HEK293 (cell line): ENCODE results near the gene RFX2.

Experiments
- CTCF ChIA-PET: fragments of 350-600 bp; formaldehyde crosslinking; extraction: SDS; loops from one replicate; lab custom pipeline; 2021; ENCODE audit warnings: antibody characterized with exemption; lab: Yijun Ruan, JAX
- POLR2A ChIA-PET: fragments of 300-600 bp; formaldehyde crosslinking; extraction: SDS; loops from one replicate; lab custom pipeline; 2020; ENCODE audit warnings: antibody characterized with exemption, inconsistent platforms; lab: Yijun Ruan, JAX
- H3K27ac ChIP-seq: fragments of 200-500 bp; sonication (Bioruptor generic); 2 replicates; pipeline ENCODE4 v1.5.1; 2014; ENCODE audit warnings: low read depth, low read length, control low read depth, inconsistent platforms; ENCODE audit errors: extremely low read depth
- H3K36me3 ChIP-seq, 2 experiments: fragments of 200-500 bp in 1 of 2; sonication (Bioruptor generic) in 1 of 2; 1 replicate in 1 of 2; 2 replicates in 1 of 2; pipeline ENCODE4 v1.5.1; 2014 to 2017; ENCODE audit warnings: inconsistent platforms in 2 of 2, low read length in 2 of 2; ENCODE audit not compliant: control insufficient read depth in 2 of 2, insufficient read depth in 1 of 2
- H3K4me1 ChIP-seq: fragments of 200-500 bp; sonication (Bioruptor generic); 2 replicates; pipeline ENCODE4 v1.5.1; 2014; ENCODE audit warnings: mild to moderate bottlenecking, low read length, inconsistent platforms; ENCODE audit not compliant: control insufficient read depth, insufficient read depth
- H3K4me3 ChIP-seq: 2 replicates; pipeline ENCODE4 v1.5.1; 2011; ENCODE audit warnings: low read depth, mild to moderate bottlenecking, control low read depth, low read length, moderate library complexity
- H3K9me3 ChIP-seq: fragments of 200-500 bp; sonication (Bioruptor generic); 2 replicates; pipeline ENCODE4 v1.5.1; 2014; ENCODE audit warnings: low read depth, low read length, inconsistent platforms; ENCODE audit not compliant: control insufficient read depth, insufficient read depth
- BCL11A ChIP-seq: fragments of 450-650 bp; formaldehyde crosslinking; IDR thresholded peaks from 2 replicates; pipeline ENCODE4 v1.5.1; 2016; ENCODE audit warnings: low read depth, missing biosample characterization, missing genetic modification characterization
- GFI1B ChIP-seq: fragments of 450-650 bp; formaldehyde crosslinking; IDR thresholded peaks from 2 replicates; pipeline ENCODE4 v1.5.1; 2016; ENCODE audit warnings: missing biosample characterization, missing genetic modification characterization
- PRDM10 ChIP-seq: fragments of 450-650 bp; formaldehyde crosslinking; IDR thresholded peaks from 2 replicates; pipeline ENCODE4 v1.5.1; 2016; ENCODE audit warnings: missing biosample characterization, missing genetic modification characterization
- ZBTB1 ChIP-seq: fragments of 450-650 bp; formaldehyde crosslinking; IDR thresholded peaks from 2 replicates; pipeline ENCODE4 v1.5.1; 2016; ENCODE audit warnings: missing biosample characterization, missing genetic modification characterization
- ZBTB17 ChIP-seq: fragments of 450-650 bp; formaldehyde crosslinking; IDR thresholded peaks from 2 replicates; pipeline ENCODE4 v1.5.1; 2016; ENCODE audit warnings: missing biosample characterization, missing genetic modification characterization
- ZFP3 ChIP-seq: fragments of 450-650 bp; formaldehyde crosslinking; IDR thresholded peaks from 2 replicates; pipeline ENCODE4 v1.5.1; 2016; ENCODE audit warnings: low read depth, missing biosample characterization, missing genetic modification characterization
- ZNF184 ChIP-seq: fragments of 450-650 bp; IDR thresholded peaks from 2 replicates; pipeline ENCODE4 v1.5.1; 2018; ENCODE audit warnings: missing biosample characterization, mild to moderate bottlenecking, missing genetic modification characterization
- ZNF223 ChIP-seq: fragments of 450-650 bp; formaldehyde crosslinking; IDR thresholded peaks from 2 replicates; pipeline ENCODE4 v1.5.1; 2016; ENCODE audit warnings: missing biosample characterization, missing genetic modification characterization
- ZNF239 ChIP-seq: fragments of 450-650 bp; formaldehyde crosslinking; IDR thresholded peaks from 2 replicates; pipeline ENCODE4 v1.5.1; 2016; ENCODE audit warnings: missing biosample characterization, missing genetic modification characterization
- ZNF324 ChIP-seq: fragments of 450-650 bp; formaldehyde crosslinking; IDR thresholded peaks from 2 replicates; pipeline ENCODE4 v1.5.1; 2016; ENCODE audit warnings: missing biosample characterization, missing genetic modification characterization
- ZNF37A ChIP-seq: fragments of 450-650 bp; IDR thresholded peaks from 2 replicates; pipeline ENCODE4 v1.5.1; 2018; ENCODE audit warnings: missing biosample characterization, missing genetic modification characterization
- ZNF394 ChIP-seq: fragments of 450-650 bp; formaldehyde crosslinking; IDR thresholded peaks from 2 replicates; pipeline ENCODE4 v1.5.1; 2016; ENCODE audit warnings: missing biosample characterization, missing genetic modification characterization, mild to moderate bottlenecking, moderate library complexity, borderline replicate concordance
- ZNF426 ChIP-seq: fragments of 450-650 bp; formaldehyde crosslinking; IDR thresholded peaks from 2 replicates; pipeline ENCODE4 v1.5.1; 2017; ENCODE audit warnings: missing biosample characterization, missing genetic modification characterization, mild to moderate bottlenecking, inconsistent platforms, moderate library complexity
- ZNF624 ChIP-seq: fragments of 450-650 bp; formaldehyde crosslinking; IDR thresholded peaks from 2 replicates; pipeline ENCODE4 v1.5.1; 2017; ENCODE audit warnings: missing biosample characterization, missing genetic modification characterization
- ZNF658 ChIP-seq: fragments of 450-650 bp; formaldehyde crosslinking; IDR thresholded peaks from 2 replicates; pipeline ENCODE4; 2016; ENCODE audit warnings: missing biosample characterization, missing genetic modification characterization
- ZNF704 ChIP-seq: fragments of 450-650 bp; formaldehyde crosslinking; IDR thresholded peaks from 2 replicates; pipeline ENCODE4 v1.5.1; 2016; ENCODE audit warnings: missing biosample characterization, missing genetic modification characterization
- ZNF768 ChIP-seq: fragments of 450-650 bp; formaldehyde crosslinking; IDR thresholded peaks from 2 replicates; pipeline ENCODE4 v1.5.1; 2018; ENCODE audit warnings: missing biosample characterization, mild to moderate bottlenecking, missing genetic modification characterization
- TF ChIP-seq, protein P1 (sequence below): fragments of 450-650 bp; formaldehyde crosslinking; IDR thresholded peaks from 2 replicates; pipeline ENCODE4 v1.5.1; 2016; ENCODE audit warnings: missing biosample characterization, missing genetic modification characterization
- TF ChIP-seq, protein P2 (sequence below): fragments of 450-650 bp; formaldehyde crosslinking; IDR thresholded peaks from 2 replicates; pipeline ENCODE4 v1.5.1; 2017; ENCODE audit warnings: missing biosample characterization, missing genetic modification characterization

Gene RFX2

DNA sequence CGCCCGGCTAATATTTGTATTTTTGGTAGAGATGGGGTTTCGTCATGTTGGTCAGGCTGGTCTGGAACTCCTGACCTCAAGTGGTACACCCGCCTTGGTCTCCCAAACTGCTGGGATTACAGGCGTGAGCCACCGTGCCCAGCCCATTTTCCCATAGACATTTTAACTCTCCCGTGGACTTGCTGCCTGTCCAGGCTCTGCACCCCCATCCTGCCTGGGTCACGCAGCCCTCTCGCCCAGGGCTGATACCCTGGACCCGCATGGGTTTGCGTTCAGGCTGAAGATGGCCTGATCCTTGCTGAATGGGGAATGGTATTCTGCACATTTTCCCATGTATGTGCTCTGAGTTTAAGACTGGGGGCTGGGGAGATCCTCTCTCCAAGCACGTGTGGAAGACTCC is 86.4 kb downstream of the RFX2 start:
- ChIA-PET POLR2A (no interaction called here), CTCF (interaction anchor here (0.6 to 3.7 kb wide), 8 partner anchors 21 to 621 kb away, joined by 3 to 146 read pairs (median 14); partner anchors contain the start of genes NRTN and RANBP3)
- Histone ChIP-seq H3K4me1 (no peaks in the 10 kb centered on the region), H3K36me3 (no peaks in the 10 kb centered on the region), H3K4me3 (no peak overlapping the region), H3K9me3 (no peaks in the 10 kb centered on the region), H3K27ac (no peak overlapping the region)
- no peak for TF ChIP-seq ZNF239 (tag by site-specific recombination)
- TF ChIP-seq ZNF37A (tag by site-specific recombination) = no peak
- no peak for TF ChIP-seq GFI1B (tag by site-specific recombination)
- no peak for TF ChIP-seq ZFP3 (tag by site-specific recombination)
- TF ChIP-seq ZNF324 (tag by site-specific recombination) = no peak
- TF ChIP-seq, protein P1, sequence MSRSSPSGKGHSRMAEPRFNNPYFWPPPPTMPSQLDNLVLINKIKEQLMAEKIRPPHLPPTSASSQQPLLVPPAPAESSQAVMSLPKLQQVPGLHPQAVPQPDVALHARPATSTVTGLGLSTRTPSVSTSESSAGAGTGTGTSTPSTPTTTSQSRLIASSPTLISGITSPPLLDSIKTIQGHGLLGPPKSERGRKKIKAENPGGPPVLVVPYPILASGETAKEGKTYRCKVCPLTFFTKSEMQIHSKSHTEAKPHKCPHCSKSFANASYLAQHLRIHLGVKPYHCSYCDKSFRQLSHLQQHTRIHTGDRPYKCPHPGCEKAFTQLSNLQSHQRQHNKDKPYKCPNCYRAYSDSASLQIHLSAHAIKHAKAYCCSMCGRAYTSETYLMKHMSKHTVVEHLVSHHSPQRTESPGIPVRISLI (tag by site-specific recombination) = no peak
- TF ChIP-seq ZNF658 (tag by site-specific recombination) = no peak
- no peak for TF ChIP-seq ZNF426
- no peak for TF ChIP-seq ZNF184
- no peak for TF ChIP-seq BCL11A (tag by site-specific recombination)
- TF ChIP-seq PRDM10 = no peak
- no peak for TF ChIP-seq ZNF768 (tag by site-specific recombination)
- no peak for TF ChIP-seq ZNF223 (tag by site-specific recombination)
- no peak for TF ChIP-seq ZNF704 (tag by site-specific recombination)
- no peak for TF ChIP-seq ZBTB17 (tag by site-specific recombination)
- no peak for TF ChIP-seq ZNF394 (tag by site-specific recombination)
- no peak for TF ChIP-seq ZNF624 (tag by site-specific recombination)
- TF ChIP-seq, protein P2, sequence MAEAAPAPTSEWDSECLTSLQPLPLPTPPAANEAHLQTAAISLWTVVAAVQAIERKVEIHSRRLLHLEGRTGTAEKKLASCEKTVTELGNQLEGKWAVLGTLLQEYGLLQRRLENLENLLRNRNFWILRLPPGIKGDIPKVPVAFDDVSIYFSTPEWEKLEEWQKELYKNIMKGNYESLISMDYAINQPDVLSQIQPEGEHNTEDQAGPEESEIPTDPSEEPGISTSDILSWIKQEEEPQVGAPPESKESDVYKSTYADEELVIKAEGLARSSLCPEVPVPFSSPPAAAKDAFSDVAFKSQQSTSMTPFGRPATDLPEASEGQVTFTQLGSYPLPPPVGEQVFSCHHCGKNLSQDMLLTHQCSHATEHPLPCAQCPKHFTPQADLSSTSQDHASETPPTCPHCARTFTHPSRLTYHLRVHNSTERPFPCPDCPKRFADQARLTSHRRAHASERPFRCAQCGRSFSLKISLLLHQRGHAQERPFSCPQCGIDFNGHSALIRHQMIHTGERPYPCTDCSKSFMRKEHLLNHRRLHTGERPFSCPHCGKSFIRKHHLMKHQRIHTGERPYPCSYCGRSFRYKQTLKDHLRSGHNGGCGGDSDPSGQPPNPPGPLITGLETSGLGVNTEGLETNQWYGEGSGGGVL (tag by site-specific recombination) = no peak
- no peak for TF ChIP-seq ZBTB1 (tag by site-specific recombination)
- TF ChIP-seq, all 188 proteins: peak for 0
